Measurements from ENCODE around the gene LASP1.

Gene LASP1

GRCh38 chr17:38939987-38940386 is 70.1 kb downstream of the LASP1 start:
- TF ChIP-seq, protein P1, sequence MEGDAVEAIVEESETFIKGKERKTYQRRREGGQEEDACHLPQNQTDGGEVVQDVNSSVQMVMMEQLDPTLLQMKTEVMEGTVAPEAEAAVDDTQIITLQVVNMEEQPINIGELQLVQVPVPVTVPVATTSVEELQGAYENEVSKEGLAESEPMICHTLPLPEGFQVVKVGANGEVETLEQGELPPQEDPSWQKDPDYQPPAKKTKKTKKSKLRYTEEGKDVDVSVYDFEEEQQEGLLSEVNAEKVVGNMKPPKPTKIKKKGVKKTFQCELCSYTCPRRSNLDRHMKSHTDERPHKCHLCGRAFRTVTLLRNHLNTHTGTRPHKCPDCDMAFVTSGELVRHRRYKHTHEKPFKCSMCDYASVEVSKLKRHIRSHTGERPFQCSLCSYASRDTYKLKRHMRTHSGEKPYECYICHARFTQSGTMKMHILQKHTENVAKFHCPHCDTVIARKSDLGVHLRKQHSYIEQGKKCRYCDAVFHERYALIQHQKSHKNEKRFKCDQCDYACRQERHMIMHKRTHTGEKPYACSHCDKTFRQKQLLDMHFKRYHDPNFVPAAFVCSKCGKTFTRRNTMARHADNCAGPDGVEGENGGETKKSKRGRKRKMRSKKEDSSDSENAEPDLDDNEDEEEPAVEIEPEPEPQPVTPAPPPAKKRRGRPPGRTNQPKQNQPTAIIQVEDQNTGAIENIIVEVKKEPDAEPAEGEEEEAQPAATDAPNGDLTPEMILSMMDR (IDR thresholded peaks at IDR 0.05), result no peak

GRCh38 chr17:38940404-38940803 is 70.5 kb downstream of the LASP1 start:
- TF ChIP-seq, protein P1 (IDR thresholded peaks at IDR 0.05), result no peak

GRCh38 chr17:38942696-38943334 is 73.0 kb downstream of the LASP1 start:
- TF ChIP-seq, protein P1 (IDR thresholded peaks at IDR 0.05), result no peak

DNA sequence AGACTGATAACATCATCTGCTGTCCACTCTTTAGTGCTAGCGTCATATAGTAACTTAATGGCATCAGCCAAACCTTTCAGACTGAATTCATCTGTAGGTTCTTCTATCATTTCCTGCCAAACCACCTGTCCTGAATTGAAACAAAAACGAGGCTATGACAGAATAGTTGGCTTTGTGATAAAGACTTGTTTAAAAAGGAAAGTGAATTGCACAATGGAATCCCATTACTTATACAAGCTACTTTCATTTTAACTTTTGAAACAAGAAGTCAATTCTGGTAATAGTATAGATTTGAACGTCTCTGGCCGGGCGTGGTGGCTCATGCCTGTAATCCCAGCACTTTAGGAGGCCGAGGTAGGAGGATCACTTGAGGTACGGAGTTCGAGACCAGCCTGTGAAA is 73.7 kb downstream of the LASP1 start:
- TF ChIP-seq, protein P1 (IDR thresholded peaks at IDR 0.05), result no peak

DNA sequence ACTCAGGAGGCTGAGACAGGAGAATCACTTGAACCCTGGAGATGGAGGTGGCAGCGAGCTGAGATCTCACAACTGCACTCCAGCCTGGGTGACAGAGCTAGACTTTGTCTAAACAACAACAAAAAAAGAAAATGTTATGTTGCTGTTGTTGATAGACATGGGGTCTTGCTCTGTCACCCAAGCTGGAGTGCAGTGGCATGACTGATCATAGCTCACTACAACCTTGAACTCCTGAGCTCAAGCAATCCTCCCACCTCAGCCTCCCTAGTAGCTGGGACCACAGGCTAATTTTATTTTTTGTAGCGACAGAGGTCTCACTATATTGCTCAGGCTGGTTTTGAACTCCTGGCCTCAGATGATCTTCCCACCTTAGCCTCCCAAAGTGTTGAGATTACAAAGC is 77.3 kb downstream of the LASP1 start:
- TF ChIP-seq, protein P1 (IDR thresholded peaks at IDR 0.05), result no peak

DNA sequence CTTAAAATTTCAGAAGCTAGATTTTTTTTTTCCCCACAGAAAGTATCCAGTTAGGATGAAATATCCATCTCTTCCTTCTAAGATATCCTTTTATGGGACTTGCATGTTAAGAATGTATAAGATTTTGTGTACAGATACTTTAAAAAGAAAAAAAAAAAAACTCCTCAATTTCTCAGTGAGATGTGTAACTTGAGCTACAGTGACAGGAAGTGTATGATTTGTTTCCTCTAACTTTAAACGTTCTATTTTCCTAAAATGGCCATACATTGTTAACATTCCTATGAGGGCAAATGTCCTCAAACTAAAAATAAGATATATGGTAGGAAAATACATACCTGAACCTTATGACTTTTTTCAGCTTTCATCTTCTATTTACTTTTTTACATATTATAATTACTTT is 88.5 kb downstream of the LASP1 start:
- TF ChIP-seq, protein P1 (IDR thresholded peaks at IDR 0.05), result no peak

DNA sequence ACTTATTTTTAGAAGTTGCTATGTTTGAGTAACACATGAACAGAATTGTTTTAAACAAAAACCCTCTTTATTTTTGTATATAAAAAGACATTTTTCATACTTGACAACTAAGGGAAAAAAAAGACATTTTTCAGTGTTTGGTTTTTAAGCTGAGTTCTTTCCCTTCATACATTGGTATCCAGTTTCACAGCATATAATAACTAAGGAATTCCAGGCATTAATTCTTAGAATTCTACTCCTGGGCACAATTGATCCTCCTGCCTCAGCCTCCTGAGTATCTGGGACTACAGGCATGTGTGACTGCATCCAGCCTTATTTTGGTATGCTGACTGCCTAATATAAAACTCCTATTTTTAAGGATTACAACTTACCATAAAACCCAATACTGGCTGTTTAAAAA is 88.9 kb downstream of the LASP1 start:
- TF ChIP-seq, protein P1 (IDR thresholded peaks at IDR 0.05), result no peak

DNA sequence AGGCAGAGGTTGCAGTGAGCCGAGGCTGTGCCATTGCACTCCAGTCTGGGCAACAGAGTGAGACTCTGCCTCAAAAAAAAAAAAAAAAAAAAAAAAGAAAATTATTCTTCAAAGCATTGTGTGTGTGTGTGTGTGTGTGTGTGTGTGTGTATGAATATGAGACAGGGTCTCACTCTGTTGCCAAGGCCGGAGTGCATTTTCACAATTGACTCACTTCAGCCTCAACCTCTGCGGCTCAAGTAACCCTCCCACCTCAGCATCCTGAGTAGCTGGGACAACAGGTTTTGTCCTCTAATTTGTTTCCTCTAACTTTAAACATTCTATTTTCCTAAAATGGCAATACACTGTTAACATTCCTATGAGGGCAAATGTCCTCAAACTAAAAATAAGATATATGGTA is 89.7 kb downstream of the LASP1 start:
- TF ChIP-seq, protein P1 (IDR thresholded peaks at IDR 0.05), result no peak

Measured in LNCAP (cell line).